GM19023 (cell line): ENCODE data around the gene ATP13A3.

Source experiments
- ATAC-seq: cut with Tn5 transposase; IDR thresholded peaks from one replicate; pipeline ENCODE4 v1.9.1; 2021; ENCODE audit warnings: mild to moderate bottlenecking, moderate library complexity; ENCODE audit not compliant: unreplicated experiment

The ATP13A3 gene

GRCh38 chr3:194396859-194397756 is 89.7 kb downstream of the ATP13A3 start:
- ATAC-seq, result no peak

- ATAC-seq, result no peak
Observed at GRCh38 chr3:194396539-194396858, 90.3 kb downstream of the ATP13A3 start.

GRCh38 chr3:194395778-194396538 is 90.8 kb downstream of the ATP13A3 start:
- ATAC-seq, result no peak

GRCh38 chr3:194395212-194395611 is 91.6 kb downstream of the ATP13A3 start:
- no peak for ATAC-seq

DNA sequence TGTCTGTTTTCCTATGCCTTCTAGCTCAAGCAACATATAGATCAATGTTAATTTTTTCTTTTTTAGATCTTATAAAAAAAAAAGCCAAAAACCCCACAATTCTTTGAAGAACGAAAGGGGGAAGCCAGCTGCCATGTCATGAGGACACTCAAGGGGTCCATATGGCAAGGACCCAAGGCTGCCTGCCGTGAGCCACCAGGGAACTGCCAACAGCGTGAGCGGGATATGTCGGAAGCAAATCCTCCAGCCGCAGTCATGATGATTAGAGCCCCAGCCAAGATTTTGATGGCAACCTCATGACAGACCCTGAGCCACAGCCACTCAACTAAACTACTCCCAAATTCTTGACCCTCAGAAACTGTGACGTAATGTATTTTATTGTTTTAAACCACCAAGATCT is 94.2 kb downstream of the ATP13A3 start:
- no peak for ATAC-seq

GRCh38 chr3:194390835-194391234 is 96.0 kb downstream of the ATP13A3 start:
- ATAC-seq, result no peak

DNA sequence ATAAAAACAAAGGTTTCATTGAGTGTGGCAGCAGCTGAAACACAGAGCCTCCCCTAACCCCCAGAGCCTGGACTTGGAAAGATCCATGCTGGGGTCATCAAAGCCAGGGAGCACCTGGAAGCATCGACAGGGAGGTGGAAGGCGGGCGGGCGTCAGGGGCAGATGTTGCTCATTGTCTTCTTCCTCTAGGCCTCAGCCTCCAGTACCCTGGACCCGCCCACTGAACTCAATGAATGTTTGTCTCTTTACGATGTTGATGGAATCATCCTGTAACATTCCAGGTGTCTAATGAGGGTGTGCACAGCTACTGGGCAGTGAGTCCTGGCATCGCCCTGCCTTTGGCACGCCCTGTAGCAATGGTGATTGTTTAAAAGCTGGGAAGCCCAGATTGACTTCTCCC is 97.5 kb downstream of the ATP13A3 start:
- no peak for ATAC-seq

DNA sequence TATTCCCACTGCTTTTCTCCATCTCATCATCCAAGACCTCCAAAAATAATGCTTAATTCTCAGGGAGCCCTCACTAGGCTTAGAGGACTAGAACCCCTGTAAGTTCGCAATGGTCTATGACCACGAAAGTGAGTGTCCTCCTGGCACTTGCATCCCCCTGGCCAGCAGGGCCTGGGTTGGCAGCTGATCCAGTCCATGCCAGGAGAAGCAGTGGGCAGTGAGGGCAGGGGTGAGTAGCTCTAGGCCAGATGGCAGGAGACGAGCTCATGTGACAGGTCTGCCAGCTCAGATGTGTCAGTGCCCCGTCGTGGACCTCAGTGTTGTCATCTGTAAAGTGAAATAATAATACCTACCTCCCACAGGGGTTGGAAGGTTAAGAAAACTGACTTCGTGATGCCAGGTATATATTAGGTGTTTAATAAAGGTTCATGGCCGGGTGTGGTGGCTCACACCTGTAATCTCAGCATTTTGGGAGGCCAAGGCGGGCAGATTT is 98.8 kb downstream of the ATP13A3 start:
- no peak for ATAC-seq

GRCh38 chr3:194387276-194387675 is 99.5 kb downstream of the ATP13A3 start:
- no peak for ATAC-seq

GRCh38 chr3:194386648-194387047 is 100.2 kb downstream of the ATP13A3 start:
- ATAC-seq, result no peak

DNA sequence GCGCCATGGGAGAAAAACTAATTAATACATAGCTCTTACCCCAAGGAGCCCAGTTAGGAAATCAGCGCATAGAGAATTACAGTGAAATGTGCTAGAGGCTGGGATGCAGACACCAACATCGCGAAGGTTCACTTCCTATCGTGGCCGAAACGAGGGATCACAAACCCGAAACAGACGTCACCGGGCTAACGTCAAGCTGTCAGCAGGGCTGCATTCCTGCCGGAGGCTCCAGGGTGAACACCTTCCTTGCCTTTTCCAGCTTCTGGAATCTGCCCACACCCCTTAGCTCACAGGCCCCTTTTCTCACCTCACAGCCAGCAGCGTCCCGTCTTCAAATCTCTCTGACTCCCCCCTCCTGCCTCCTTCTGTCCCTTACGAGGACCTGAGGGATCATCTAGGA is 100.7 kb downstream of the ATP13A3 start:
- ATAC-seq, result no peak

GRCh38 chr3:194384569-194385001 is 102.2 kb downstream of the ATP13A3 start:
- no peak for ATAC-seq

DNA sequence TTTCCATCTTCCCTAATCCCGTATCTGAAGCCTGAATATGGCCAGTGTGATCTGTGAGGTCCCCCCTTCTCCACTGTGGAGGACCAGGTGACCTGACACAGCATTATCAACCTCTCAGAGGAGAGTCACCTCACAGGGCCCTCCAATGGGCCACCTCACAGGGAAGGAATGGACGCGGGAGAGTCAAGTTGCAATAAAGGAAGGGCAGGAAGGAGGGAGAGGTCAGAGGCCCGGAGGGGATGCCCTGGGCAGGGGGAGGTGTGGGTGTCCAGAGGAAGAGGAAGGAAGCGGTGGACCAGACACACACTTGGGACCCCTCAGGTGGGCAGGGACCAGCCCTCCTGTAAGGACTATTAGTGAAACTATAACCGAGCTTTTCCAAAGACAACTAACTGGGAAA is 102.6 kb downstream of the ATP13A3 start:
- ATAC-seq, result no peak

DNA sequence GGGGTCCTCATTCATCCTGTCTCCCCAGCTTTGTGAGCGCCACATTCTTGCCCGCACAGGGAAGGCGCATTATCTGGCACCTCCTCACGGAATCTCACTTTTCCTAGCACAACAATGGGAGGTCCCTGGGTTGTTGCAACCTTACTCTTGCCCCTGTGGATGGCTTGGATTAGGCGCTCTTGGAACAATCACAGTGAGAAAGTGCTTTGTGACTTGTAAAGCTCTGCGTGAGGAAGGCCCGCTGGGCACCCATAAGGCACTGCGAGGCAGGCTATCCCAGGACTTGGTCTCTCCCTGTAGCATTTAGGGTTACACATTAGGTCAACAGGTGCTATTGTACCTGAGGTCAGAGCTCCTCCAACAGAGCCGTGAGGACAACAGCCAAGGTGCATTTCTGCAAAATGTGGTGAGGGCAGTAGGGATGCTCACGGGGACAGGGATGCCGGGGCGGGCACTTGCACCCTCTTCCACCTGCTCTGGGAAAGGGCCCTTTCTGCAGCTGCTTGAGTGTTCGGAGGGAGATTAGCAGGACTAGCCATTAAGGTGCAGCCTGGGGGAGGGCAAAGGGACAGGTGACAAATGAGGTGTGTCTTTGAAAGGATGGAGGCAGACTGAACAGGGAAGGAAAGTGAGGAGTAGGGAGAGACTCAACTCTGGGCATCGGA is 103.4 kb downstream of the ATP13A3 start:
- ATAC-seq, result no peak

GRCh38 chr3:194382892-194383223 is 103.9 kb downstream of the ATP13A3 start:
- ATAC-seq, result no peak

- ATAC-seq, result no peak
Observed at GRCh38 chr3:194382196-194382891, 104.5 kb downstream of the ATP13A3 start.

DNA sequence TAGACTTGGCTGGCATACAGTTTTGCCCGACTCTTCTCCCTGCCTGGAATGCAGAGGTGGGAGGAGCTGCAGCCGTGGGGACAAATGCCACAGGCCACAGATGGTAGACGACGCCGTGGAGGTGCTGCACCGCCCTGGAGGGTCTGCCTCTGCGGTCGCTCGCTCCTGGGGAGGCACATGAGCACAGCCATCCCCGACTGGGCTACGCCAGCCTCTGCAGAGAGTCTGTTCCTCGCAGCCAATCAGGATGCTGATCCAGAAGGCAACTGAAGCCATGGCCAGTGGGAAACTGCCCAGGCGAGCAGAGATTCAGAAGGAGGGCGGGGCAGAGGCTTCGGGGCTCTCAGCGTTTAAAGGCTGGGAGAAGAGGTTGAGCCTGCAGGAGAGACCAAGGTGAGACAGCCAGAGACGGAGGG is 105.3 kb downstream of the ATP13A3 start:
- ATAC-seq, result no peak

GRCh38 chr3:194380326-194380725 is 106.5 kb downstream of the ATP13A3 start:
- no peak for ATAC-seq

DNA sequence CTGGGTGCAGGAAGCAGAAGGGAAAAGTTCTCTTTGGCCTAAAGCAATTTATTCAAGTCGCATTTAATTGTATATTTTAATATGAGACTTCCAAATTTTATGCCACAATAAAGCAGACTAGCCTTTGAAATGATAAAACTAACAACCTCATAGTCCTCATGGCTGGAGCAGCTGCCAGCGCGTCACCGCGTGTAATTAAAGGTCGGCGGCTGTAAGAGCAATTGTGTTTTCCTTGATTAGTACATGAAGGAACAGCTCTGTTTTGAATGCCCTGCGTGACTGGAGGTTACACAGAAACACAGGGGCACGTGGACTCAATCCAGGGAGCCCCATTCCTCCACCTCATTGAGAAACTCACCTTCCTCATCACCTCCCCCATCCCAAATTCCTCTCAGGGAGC is 107.2 kb downstream of the ATP13A3 start:
- ATAC-seq, result no peak

DNA sequence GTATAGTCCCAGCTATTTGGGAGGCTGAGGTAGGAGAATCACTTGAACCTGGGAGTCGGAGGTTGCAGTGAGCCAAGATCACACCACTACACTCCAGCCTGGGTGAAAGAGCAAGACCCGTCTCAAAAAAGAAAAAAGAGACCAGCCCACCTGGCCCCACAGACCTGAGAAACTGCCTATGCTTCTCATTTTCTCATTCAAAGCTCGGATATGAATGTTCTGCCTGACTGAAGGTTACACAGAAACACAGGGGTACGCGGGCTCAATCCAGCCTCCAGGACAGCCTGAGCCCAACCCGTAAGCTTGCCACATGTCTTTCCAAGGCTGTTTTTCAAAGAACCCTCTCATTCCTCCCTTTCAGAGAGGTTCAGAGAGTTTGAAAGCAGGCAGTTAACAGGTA is 107.6 kb downstream of the ATP13A3 start:
- ATAC-seq, result no peak

DNA sequence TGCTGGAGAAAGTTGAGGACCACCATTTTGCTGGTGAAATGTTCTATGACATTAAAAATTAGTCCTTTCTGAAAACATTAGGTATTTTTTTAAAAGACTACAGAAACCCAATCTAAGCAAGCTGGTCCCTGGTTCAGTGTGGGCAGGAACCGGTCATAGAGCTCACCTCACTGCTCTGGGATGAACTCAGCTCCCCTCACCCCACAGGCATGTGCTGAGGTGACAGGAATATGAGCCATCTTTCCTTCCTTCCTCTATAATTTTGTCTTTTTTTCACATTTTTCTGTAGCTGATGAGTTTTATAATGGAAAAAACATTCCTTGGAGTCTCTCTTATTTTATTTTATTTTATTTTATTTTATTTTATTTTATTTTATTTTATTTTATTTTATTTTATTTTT is 109.1 kb downstream of the ATP13A3 start:
- no peak for ATAC-seq
